ENCODE results near the gene ANKS1B. TPM values are rescaled to one million over a fixed set of nuclear protein-coding genes. Genes with fewer than 3 reads are reported as not detected.
"Not testable (repeated sequence)": the region's sequence is repeated elsewhere in the genome, so short reads cannot be mapped to it uniquely, and the experiment has no call there.

ANKS1B gene
- total RNA-seq, 1 experiment from 2014 or later = 5.8 TPM

GRCh38 chr12:100020370-100020769 lies 35.6 kb upstream of the ANKS1B start (continued):
- TF ChIP-seq USF1 (CRISPR knock-in tag; IDR thresholded peaks at IDR 0.05) (no peak), RORB (CRISPR knock-in tag; IDR thresholded peaks at IDR 0.05) (no peak), ESRRA (CRISPR knock-in tag; IDR thresholded peaks at IDR 0.05; ENCODE audit: borderline replicate concordance) (no peak), NR3C1 (CRISPR knock-in tag; conservative IDR thresholded peaks at IDR 0.05; ENCODE audit: low read depth) (no peak), ELF4 (CRISPR knock-in tag; IDR thresholded peaks at IDR 0.05; ENCODE audit: low read depth) (no peak), MLX (CRISPR knock-in tag; IDR thresholded peaks at IDR 0.05) (no peak), SP1 (CRISPR knock-in tag; conservative IDR thresholded peaks at IDR 0.05) (no peak), GTF2I (CRISPR knock-in tag; conservative IDR thresholded peaks at IDR 0.05) (no peak)
- TF ChIP-seq, protein P1, sequence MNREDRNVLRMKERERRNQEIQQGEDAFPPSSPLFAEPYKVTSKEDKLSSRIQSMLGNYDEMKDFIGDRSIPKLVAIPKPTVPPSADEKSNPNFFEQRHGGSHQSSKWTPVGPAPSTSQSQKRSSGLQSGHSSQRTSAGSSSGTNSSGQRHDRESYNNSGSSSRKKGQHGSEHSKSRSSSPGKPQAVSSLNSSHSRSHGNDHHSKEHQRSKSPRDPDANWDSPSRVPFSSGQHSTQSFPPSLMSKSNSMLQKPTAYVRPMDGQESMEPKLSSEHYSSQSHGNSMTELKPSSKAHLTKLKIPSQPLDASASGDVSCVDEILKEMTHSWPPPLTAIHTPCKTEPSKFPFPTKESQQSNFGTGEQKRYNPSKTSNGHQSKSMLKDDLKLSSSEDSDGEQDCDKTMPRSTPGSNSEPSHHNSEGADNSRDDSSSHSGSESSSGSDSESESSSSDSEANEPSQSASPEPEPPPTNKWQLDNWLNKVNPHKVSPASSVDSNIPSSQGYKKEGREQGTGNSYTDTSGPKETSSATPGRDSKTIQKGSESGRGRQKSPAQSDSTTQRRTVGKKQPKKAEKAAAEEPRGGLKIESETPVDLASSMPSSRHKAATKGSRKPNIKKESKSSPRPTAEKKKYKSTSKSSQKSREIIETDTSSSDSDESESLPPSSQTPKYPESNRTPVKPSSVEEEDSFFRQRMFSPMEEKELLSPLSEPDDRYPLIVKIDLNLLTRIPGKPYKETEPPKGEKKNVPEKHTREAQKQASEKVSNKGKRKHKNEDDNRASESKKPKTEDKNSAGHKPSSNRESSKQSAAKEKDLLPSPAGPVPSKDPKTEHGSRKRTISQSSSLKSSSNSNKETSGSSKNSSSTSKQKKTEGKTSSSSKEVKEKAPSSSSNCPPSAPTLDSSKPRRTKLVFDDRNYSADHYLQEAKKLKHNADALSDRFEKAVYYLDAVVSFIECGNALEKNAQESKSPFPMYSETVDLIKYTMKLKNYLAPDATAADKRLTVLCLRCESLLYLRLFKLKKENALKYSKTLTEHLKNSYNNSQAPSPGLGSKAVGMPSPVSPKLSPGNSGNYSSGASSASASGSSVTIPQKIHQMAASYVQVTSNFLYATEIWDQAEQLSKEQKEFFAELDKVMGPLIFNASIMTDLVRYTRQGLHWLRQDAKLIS (CRISPR knock-in tag; IDR thresholded peaks at IDR 0.05; ENCODE audit: borderline replicate concordance) = no peak

DNA sequence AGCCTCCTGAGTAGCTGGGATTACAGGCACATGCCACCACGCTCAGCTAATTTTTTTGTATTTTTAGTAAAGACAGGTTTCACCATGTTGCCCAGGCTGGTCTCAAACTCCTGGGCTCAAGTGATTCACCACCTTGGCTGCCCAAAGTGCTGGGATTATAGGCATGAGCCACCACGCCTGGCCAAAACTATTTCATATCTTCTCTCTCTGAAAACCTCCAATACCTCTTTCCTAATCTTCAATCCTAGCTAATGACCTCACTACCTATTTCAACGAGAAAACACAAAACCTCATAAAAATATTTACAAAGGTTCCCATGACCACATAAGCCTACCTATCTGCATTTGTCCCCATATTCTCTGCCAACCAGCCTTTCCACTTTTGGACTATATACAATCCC lies 32.3 kb upstream of the ANKS1B start:
- Mint-ChIP-seq H3K27ac (no peak overlapping the region), H3K36me3 (peaks cover 4% of the 10 kb centered on the region; the same call in 1 of the 2 replicates), H3K4me1 (peaks cover 4% of the 10 kb centered on the region; the same call in 1 of the 2 replicates), H3K4me3 (no peak overlapping the region), H3K27me3 (ENCODE audit: low read depth) (no peaks in the 10 kb centered on the region; the same call in 1 of the 2 replicates), H3K9me3 (peaks cover 26% of the 10 kb centered on the region)
- TF ChIP-seq FOXK1 (CRISPR knock-in tag; IDR thresholded peaks at IDR 0.05) = no peak
- no peak for TF ChIP-seq ZNF138 (CRISPR knock-in tag; conservative IDR thresholded peaks at IDR 0.05)
- CTCF ChIA-PET = no interaction called here
- no peak for DNase-seq (ENCODE audit: low spot score)
- no peak for ATAC-seq
- POLR2A ChIA-PET = no interaction called here

- H3K27ac Mint-ChIP-seq; DNase-seq (ENCODE audit: low spot score); CTCF ChIA-PET; ATAC-seq; H3K4me3 Mint-ChIP-seq; H3K4me1 Mint-ChIP-seq; H3K36me3 Mint-ChIP-seq; POLR2A ChIA-PET; H3K27me3 Mint-ChIP-seq (ENCODE audit: low read depth): not testable (repeated sequence)
- peaks cover 26% of the 10 kb centered on the region for H3K9me3 Mint-ChIP-seq
These were observed 31.6 kb upstream of the ANKS1B start for GRCh38 chr12:100016304-100016703.

DNA sequence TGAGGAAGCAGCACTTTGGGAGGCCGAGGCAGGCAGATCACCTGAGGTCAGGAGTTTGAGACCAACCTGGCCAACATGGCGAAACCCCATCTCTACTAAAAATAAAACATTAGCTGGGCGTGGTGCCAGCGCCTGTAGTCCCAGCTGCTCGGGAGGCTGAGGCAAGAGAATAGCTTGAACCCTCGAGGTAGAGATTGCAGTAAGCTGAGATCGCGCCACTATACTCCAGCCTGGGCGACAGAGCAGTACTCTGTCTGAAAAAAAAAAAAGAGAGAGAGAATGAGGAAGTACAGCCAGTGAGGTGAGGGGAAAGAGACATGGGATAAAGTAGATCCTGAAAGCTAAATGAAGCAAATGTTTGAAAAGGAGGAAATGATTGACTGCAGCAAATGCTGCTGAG lies 21.1 kb upstream of the ANKS1B start:
- peaks cover 15% of the 10 kb centered on the region for H3K9me3 Mint-ChIP-seq
- H3K27ac Mint-ChIP-seq; H3K27me3 Mint-ChIP-seq (ENCODE audit: low read depth); CTCF ChIA-PET; H3K36me3 Mint-ChIP-seq; ATAC-seq; POLR2A ChIA-PET; H3K4me1 Mint-ChIP-seq; DNase-seq (ENCODE audit: low spot score); H3K4me3 Mint-ChIP-seq: not testable (repeated sequence)

DNA sequence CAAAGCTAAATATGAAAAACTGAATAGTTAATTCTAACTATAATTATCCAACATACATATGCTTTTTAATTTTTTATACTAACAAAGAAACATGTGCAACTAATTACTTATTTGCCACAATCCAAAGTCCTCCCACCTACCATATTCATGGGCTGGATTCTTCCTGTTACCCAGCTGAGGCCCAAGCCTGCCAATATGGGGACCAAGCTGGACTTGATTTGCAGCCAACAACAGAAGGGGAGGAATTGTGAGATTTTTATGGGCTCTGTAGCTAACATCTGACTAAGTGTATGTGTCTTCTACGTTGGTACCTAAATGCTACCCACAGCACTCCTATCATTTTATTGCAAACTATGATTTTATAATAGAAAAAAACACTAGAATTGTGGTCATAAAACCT lies 13.1 kb upstream of the ANKS1B start:
- Mint-ChIP-seq H3K4me3 (no peak overlapping the region), H3K9me3 (peaks cover 24% of the 10 kb centered on the region), H3K4me1 (no peaks in the 10 kb centered on the region; the same call in 1 of the 2 replicates), H3K36me3 (0 out of 2 replicates have a peak, but pooled peaks cover 6% of the 10 kb centered on the region), H3K27ac (no peak overlapping the region), H3K27me3 (ENCODE audit: low read depth) (no peaks in the 10 kb centered on the region)
- ATAC-seq (no peak), DNase-seq (ENCODE audit: low spot score) (no peak)
- TF ChIP-seq ATF3 (CRISPR knock-in tag; conservative IDR thresholded peaks at IDR 0.05) = no peak
- TF ChIP-seq FOXJ3 (CRISPR knock-in tag; IDR thresholded peaks at IDR 0.05; ENCODE audit: borderline replicate concordance) = no peak
- CTCF ChIA-PET = interaction anchor here (1.3 kb wide), 1 partner anchor 14 kb away, joined by 3 read pairs; no protein-coding TSS in a partner anchor
- POLR2A ChIA-PET = no interaction called here
